NCI-H2029 treated with DMSO at 0.1 percent for 48 hours (cell line): ENCODE results near the gene USP49.
A peak's percentile ranks its signal among the peaks of the same experiment; 100 is the strongest.
"Not testable (repeated sequence)": the region's sequence is repeated elsewhere in the genome, so short reads cannot be mapped to it uniquely, and the experiment has no call there.

Source experiments
- DNase-seq: peaks from one replicate; lab custom pipeline; 2025; lab: John Stamatoyannopoulos, UW

The USP49 gene

GRCh38 chr6:41811946-41812345 lies 83.2 kb downstream of the USP49 start:
- DNase-seq: not testable (repeated sequence)

- no peak for DNase-seq
Measured at GRCh38 chr6:41811095-41811494, 84.1 kb downstream of the USP49 start.

- no peak for DNase-seq
Measured at GRCh38 chr6:41805830-41806774, 89.1 kb downstream of the USP49 start.

- no peak for DNase-seq
Measured at GRCh38 chr6:41801380-41801779, 93.8 kb downstream of the USP49 start.

GRCh38 chr6:41799559-41799911 lies 95.6 kb downstream of the USP49 start:
- no peak for DNase-seq

- DNase-seq: no peak
Measured at GRCh38 chr6:41798901-41799558, 96.1 kb downstream of the USP49 start.

- no peak for DNase-seq
Measured at GRCh38 chr6:41796474-41796873, 98.7 kb downstream of the USP49 start.

GRCh38 chr6:41791984-41792383 lies 103.2 kb downstream of the USP49 start:
- no peak for DNase-seq

- DNase-seq: no peak
Measured at GRCh38 chr6:41791305-41791704, 103.9 kb downstream of the USP49 start.

- DNase-seq: no peak
Measured at GRCh38 chr6:41790045-41790444, 105.1 kb downstream of the USP49 start.

GRCh38 chr6:41789390-41789724 lies 105.8 kb downstream of the USP49 start:
- no peak for DNase-seq

- peak; percentile 67 for DNase-seq
Measured at GRCh38 chr6:41787219-41787917, 107.8 kb downstream of the USP49 start, which contains the start of gene TOMM6. TSS of gene TOMM6 (plus strand) at chr6:41787694. CDS start at chr6:41787698, 4 bp downstream.

- peak; percentile 51 for DNase-seq
Measured at GRCh38 chr6:41786451-41787218, 108.5 kb downstream of the USP49 start.

- no peak for DNase-seq
Measured at GRCh38 chr6:41785689-41786450, 109.3 kb downstream of the USP49 start.

GRCh38 chr6:41785254-41785653 lies 109.9 kb downstream of the USP49 start:
- DNase-seq: no peak

GRCh38 chr6:41784581-41785171 lies 110.5 kb downstream of the USP49 start:
- no peak for DNase-seq

- no peak for DNase-seq
Measured at GRCh38 chr6:41783106-41783780, 111.9 kb downstream of the USP49 start.

GRCh38 chr6:41781366-41781730 lies 113.8 kb downstream of the USP49 start:
- DNase-seq: peak; percentile 69

GRCh38 chr6:41780551-41781365 lies 114.4 kb downstream of the USP49 start, which contains the start of gene PRICKLE4:
TSS of gene PRICKLE4 (plus strand) at chr6:41780782. CDS start at chr6:41783474, 2,692 bp downstream.
- DNase-seq: peak; percentile 69
